Stimulated activated naive CD4-positive, alpha-beta T cell treated with Interleukin-2 at 50 U/mL for 16 hours (primary cell): ENCODE data around the gene FDXACB1.
A peak's percentile ranks its signal among the peaks of the same experiment; 100 is the strongest.

Experiments used
- DNase-seq: peaks from one replicate; lab custom pipeline; 2025; lab: John Stamatoyannopoulos, UW

FDXACB1 gene

GRCh38 chr11:111878849-111879636 lies at the start of gene FDXACB1, which contains the start of gene CFAP68:
Gene FDXACB1 (minus strand): TSS chr11:111879165. CDS start chr11:111879132, 33 bp downstream.
Gene CFAP68 (plus strand): TSS chr11:111879541. CDS start chr11:111879561, 20 bp downstream.
- peak; percentile 96 for DNase-seq

GRCh38 chr11:111926505-111927391 lies 47.8 kb upstream of the FDXACB1 start:
- peak; percentile 98 for DNase-seq

- DNase-seq, result no peak
Measured at GRCh38 chr11:111925953-111926352, 47.0 kb upstream of the FDXACB1 start.

- DNase-seq, result no peak
Measured at GRCh38 chr11:111923951-111924350, 45.0 kb upstream of the FDXACB1 start.

GRCh38 chr11:111923351-111923788 lies 44.4 kb upstream of the FDXACB1 start:
- no peak for DNase-seq

GRCh38 chr11:111922803-111923202 lies 43.8 kb upstream of the FDXACB1 start:
- DNase-seq, result no peak

- DNase-seq, result no peak
Measured at GRCh38 chr11:111921541-111922230, 42.7 kb upstream of the FDXACB1 start.

GRCh38 chr11:111920908-111921307 lies 41.9 kb upstream of the FDXACB1 start:
- DNase-seq, result no peak

- no peak for DNase-seq
Measured at GRCh38 chr11:111918390-111919256, 39.7 kb upstream of the FDXACB1 start, which contains the start of gene C11orf52. Gene C11orf52 (plus strand): TSS chr11:111918913. CDS start chr11:111918973, 60 bp downstream.

GRCh38 chr11:111917788-111918187 lies 38.8 kb upstream of the FDXACB1 start:
- DNase-seq, result no peak

GRCh38 chr11:111917312-111917711 lies 38.3 kb upstream of the FDXACB1 start:
- DNase-seq, result no peak

GRCh38 chr11:111916768-111917167 lies 37.8 kb upstream of the FDXACB1 start:
- no peak for DNase-seq

- DNase-seq, result no peak
Measured at GRCh38 chr11:111913997-111914396, 35.0 kb upstream of the FDXACB1 start.

GRCh38 chr11:111913031-111913861 lies 34.3 kb upstream of the FDXACB1 start:
- DNase-seq, result no peak

GRCh38 chr11:111912535-111912934 lies 33.6 kb upstream of the FDXACB1 start, which contains the start of gene HSPB2:
Gene HSPB2 (plus strand): TSS chr11:111912734. CDS start chr11:111912830, 96 bp downstream.
- no peak for DNase-seq

- DNase-seq, result no peak
Measured at GRCh38 chr11:111911563-111912401, 32.8 kb upstream of the FDXACB1 start, which contains the start of gene CRYAB. Gene CRYAB (minus strand): TSS chr11:111911770. CDS start chr11:111911724, 46 bp downstream.

- no peak for DNase-seq
Measured at GRCh38 chr11:111910676-111911562, 32.0 kb upstream of the FDXACB1 start.

GRCh38 chr11:111909378-111909777 lies 30.4 kb upstream of the FDXACB1 start:
- DNase-seq, result no peak
